Activated CD8-positive, alpha-beta memory T cell treated with anti-CD3 and anti-CD28 coated beads for 1 hour (primary cell): ENCODE data around the gene TRIM31.

Experiments used
- DNase-seq, 2 donors: peaks; one replicate each; pipeline ENCODE4 v3.0.0-alpha.2; 2020; ENCODE audit warnings: low read depth in 1 of 2; ENCODE audit errors: extremely low read depth in 1 of 2

TRIM31 gene

DNA sequence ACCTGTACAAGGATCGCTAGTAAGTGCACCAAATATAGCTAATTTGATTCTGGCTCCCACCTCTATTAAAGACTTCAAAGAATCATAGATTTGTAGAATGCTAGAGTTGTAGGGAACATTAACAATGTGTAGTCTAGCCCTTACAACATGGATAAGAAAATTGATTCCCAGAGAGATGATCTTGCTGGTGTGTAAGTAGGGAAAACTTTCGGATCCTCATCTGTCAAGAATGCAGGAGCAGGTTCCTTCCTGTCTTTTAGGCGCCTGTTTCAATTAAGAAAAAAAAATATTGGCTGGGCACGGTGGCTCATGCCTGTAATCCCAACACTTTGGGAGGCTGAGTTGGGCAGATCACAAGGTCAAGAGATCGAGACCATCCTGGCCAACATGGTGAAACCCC, 25.0 kb downstream of the TRIM31 start:
- DNase-seq: no peak

- DNase-seq: no peak
Observed at GRCh38 chr6:30077218-30077617, 35.7 kb downstream of the TRIM31 start.

- DNase-seq: no peak
Observed at GRCh38 chr6:30075790-30076732, 36.8 kb downstream of the TRIM31 start.

DNA sequence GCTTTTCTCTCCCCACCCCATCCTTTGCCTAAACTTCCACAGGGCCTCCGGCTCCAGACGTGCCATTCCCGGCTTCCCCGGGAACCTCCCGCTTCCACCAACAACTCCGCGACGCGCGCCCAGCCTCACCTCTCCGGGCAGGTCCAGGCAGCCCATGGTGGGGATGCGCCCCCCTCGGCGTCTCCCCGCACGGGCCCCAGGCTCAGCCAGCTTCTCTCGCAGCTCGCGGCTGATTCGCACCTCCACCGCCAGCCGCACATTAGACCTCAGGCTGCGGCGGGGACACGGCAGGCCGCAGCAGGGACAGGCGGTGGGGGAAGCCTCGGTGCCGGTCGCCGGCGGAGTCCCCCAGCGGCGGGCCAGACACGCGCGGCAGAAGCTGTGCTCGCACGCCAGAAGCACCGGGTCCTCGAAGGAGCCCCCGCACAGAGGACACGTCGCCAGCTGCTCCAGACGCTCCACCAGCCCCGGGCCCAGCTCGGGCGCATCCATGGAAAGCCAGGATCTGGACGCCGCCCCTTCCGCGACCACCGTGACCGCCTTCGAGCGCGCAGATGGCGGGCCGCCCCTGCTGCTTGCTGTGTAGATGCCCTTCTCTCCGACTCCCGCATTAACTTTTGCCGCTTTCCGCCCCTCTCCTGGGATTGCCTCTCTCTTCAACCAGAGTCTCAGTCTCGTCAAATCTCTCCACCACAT, 37.6 kb downstream of the TRIM31 start, which contains the start of gene RNF39:
RNF39 (minus strand) TSS at position 676 of the 696 bp plus-strand sequence; CDS start at position 492, 184 bp downstream.
- no peak for DNase-seq

- no peak for DNase-seq
Observed at GRCh38 chr6:30074331-30075093, 38.4 kb downstream of the TRIM31 start.

DNA sequence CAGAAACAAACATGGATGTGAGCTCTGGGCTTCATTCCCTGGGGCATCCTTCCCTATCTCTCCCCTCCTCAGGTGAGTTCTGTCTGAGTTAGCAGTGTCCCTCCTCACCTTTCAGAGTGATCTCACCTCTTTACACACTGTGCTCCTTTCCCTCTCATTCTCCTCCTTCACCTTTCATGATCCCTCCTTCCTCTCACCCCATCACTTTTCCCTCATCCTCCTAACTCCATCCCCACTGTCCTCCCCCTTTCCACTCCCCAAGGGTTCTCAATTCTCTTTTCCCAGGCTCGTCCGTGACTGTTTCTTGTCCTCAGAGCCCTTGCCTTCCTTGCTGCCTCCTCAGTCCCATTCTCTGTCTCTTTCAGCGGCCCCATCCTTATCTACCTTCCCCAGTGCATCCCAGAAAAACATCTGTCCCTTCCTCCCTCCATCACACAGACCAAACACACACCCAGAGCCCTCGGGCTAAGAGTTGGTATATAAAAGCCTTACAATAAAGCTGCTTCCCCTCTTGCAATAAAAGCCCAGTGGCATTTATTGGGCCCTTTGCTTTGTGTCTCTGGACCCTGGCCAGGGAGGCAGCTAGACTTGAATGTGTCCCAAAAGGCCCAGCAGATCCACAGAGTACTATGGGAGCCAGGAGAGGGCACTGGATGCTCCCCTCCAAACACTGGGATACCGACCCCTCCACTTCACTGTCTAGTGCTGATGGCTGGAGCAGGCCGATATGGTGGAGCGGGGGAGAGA, 39.2 kb downstream of the TRIM31 start:
- no peak for DNase-seq

DNA sequence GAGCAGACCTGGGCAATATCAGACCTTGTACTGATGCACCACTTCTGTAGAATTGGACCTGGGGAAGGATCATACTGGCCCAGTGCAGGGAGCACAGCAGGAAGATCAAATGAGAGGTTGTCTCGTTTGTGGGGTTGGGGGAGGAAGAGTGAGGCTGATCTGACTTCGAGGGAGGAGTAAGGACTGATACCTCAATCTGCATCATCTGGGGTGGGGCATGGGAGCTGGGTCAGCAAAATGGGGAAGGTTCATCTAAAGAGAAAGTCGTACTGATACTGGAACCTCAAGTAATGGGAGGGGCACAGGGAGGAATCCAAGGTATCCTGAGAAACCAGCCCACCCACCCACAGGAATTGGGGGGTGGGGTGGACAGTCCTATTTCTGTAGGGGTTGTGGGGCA, 41.0 kb downstream of the TRIM31 start:
- DNase-seq: no peak

GRCh38 chr6:30071081-30071818, 41.6 kb downstream of the TRIM31 start:
- no peak for DNase-seq

GRCh38 chr6:30067460-30068139, 45.3 kb downstream of the TRIM31 start:
- no peak for DNase-seq

DNA sequence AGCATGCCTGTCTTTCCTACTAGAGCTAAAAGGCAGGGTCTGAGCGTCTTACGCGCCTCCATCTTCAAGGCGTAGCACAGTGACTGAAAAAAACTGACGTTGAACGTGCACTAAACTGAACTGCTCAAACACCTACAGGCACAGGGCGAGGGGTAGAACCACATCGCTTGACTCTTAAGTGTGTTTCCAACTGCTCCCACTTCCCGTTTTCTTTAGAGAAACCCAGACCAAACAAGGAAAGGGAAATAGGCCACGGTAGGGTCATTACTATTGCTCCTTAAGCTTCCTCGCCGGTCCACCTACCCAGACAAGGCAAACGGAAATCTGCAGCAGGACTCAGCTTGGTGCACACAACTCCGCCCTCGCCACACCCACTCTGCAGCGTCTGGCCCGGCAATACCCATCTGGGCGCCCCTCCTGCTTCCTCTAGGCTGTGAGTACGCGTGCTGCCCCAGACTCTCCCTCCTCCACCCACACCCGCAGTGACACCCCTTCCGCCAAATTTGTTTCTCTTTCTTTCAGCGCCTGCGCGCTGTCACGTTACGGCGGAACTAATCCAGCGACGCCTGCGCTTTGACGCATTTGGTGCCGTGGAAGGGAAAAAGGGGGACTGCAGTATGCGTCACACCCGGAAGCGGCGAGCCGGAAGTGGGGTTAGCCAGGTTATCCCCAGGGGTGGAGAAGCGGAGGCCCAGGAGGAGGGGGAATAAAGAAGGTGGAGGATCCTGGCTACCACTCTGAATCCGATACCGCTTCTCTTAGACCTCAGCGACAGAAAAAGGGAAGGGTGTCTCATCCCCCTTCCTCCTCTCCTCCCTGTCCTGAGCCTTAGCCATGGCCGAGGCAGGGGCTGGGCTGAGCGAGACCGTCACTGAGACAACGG, 46.1 kb downstream of the TRIM31 start, which contains the start of gene PPP1R11:
PPP1R11 (plus strand) TSS at position 622 of the 883 bp plus-strand sequence; CDS start at position 835, 213 bp downstream.
- DNase-seq: peak; percentile 94 to 97

GRCh38 chr6:30066082-30066481, 46.8 kb downstream of the TRIM31 start:
- no peak for DNase-seq

DNA sequence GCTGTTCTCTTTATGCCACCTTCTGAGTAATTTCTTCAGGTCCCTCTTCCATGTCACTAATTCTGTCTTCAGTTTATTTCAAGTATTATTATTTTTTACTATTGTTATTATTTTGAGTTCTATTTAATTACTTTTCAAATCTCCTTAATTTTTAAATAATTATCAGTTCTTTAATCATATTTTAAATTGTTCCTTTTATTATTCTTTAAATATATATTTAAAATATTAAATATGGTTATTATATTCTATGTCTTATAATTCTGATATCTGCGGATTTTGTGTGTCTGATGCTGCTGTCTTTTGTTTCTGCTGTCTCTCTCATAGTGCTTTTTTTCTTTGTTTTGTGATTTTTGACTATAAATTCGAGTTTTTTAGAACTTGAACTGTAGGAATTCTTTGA, 49.6 kb downstream of the TRIM31 start:
- no peak for DNase-seq

- no peak for DNase-seq
Observed at GRCh38 chr6:30062471-30063178, 50.3 kb downstream of the TRIM31 start.

- no peak for DNase-seq
Observed at GRCh38 chr6:30061858-30062458, 50.9 kb downstream of the TRIM31 start.

DNA sequence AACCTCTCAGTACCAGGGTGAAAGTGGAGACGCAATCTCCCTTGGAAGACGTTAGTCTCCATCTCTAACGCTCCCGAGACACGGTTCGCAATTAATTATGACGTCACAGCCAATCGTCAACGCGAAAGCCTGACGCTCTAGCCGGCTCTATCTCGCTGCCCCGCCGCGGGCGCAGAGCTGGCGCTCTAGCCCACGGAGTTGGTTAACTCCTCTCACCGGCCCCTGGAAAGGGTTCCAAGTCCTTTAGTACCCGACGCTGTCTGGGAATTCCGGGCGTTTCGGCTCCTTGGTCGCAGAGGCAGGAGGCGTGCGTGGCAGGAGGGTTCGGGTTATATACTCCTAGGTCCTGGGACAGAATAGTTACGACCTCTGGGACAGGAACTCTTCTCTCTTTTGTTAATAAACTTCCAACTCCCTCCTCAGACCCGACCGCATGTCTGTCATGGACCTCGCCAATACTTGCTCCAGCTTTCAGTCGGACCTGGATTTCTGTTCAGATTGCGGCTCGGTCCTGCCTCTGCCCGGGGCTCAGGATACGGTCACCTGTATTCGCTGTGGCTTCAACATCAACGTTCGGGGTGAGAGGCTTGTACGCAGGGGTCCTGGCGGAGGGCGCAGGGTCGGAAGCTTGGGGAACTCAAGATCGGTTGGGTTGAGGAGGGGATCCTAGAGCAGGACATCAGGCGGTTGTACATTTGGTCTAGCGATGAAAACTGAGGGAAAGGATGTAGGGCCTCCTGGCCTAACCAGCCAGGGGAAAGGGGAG, 51.6 kb downstream of the TRIM31 start, which contains the start of gene POLR1H:
POLR1H (plus strand) TSS at position 174 of the 766 bp plus-strand sequence; CDS start at position 434, 260 bp downstream.
- peak; percentile 68 to 71 for DNase-seq

GRCh38 chr6:30060606-30061091, 52.2 kb downstream of the TRIM31 start:
- no peak for DNase-seq
